ENCODE data around the gene SPG11. TPM values are rescaled to one million over a fixed set of nuclear protein-coding genes. Genes with fewer than 3 reads are reported as not detected.
A peak's percentile ranks its signal among the peaks of the same experiment; 100 is the strongest.

The SPG11 gene
- total and polyA plus RNA-seq, 9 of the 15 experiments (the other 6 are each of a cell fraction or from before 2014, with no cell fraction given) = 23.3 to 71.2 (median 45.6) TPM

DNA sequence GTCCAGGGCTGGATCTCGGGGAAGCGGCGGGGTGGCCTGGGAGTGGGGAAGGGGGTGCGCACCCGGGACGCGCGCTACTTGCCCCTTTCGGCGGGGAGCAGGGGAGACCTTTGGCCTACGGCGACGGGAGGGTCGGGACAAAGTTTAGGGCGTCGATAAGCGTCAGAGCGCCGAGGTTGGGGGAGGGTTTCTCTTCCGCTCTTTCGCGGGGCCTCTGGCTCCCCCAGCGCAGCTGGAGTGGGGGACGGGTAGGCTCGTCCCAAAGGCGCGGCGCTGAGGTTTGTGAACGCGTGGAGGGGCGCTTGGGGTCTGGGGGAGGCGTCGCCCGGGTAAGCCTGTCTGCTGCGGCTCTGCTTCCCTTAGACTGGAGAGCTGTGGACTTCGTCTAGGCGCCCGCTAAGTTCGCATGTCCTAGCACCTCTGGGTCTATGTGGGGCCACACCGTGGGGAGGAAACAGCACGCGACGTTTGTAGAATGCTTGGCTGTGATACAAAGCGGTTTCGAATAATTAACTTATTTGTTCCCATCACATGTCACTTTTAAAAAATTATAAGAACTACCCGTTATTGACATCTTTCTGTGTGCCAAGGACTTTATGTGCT lies 48.4 kb upstream of the SPG11 start (continued):
- TF ChIP-seq, protein P1, sequence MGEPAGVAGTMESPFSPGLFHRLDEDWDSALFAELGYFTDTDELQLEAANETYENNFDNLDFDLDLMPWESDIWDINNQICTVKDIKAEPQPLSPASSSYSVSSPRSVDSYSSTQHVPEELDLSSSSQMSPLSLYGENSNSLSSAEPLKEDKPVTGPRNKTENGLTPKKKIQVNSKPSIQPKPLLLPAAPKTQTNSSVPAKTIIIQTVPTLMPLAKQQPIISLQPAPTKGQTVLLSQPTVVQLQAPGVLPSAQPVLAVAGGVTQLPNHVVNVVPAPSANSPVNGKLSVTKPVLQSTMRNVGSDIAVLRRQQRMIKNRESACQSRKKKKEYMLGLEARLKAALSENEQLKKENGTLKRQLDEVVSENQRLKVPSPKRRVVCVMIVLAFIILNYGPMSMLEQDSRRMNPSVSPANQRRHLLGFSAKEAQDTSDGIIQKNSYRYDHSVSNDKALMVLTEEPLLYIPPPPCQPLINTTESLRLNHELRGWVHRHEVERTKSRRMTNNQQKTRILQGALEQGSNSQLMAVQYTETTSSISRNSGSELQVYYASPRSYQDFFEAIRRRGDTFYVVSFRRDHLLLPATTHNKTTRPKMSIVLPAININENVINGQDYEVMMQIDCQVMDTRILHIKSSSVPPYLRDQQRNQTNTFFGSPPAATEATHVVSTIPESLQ (CRISPR knock-in tag; IDR thresholded peaks at IDR 0.05) = no peak
- no peak for TF ChIP-seq SMARCE1 (IDR thresholded peaks at IDR 0.05)
- peak; percentile 93 for TF ChIP-seq POLR2G (IDR thresholded peaks at IDR 0.05; ENCODE audit: low read depth, low read length)
- TF ChIP-seq CCAR2 (IDR thresholded peaks at IDR 0.05; ENCODE audit: low read depth, low read length) = no peak
- no peak for TF ChIP-seq ZNF165 (CRISPR knock-in tag; IDR thresholded peaks at IDR 0.05; ENCODE audit: borderline replicate concordance)
- TF ChIP-seq, protein P2, sequence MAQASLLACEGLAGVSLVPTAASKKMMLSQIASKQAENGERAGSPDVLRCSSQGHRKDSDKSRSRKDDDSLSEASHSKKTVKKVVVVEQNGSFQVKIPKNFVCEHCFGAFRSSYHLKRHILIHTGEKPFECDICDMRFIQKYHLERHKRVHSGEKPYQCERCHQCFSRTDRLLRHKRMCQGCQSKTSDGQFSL (CRISPR knock-in tag; IDR thresholded peaks at IDR 0.05) = no peak
- TF ChIP-seq, protein P2 (tag; IDR thresholded peaks at IDR 0.05) = no peak; a peak in 1 of 4 replicates
- peak; percentile 47 for TF ChIP-seq BRD9 (IDR thresholded peaks at IDR 0.05; ENCODE audit: low read depth, partially characterized antibody)
- no peak for TF ChIP-seq ZNF217 (CRISPR knock-in tag; IDR thresholded peaks at IDR 0.05)
- no peak for TF ChIP-seq KHSRP (IDR thresholded peaks at IDR 0.05)
- peak; percentile 54 to 59; a peak in 1 of 4 replicates for TF ChIP-seq HDAC1 (IDR thresholded peaks at IDR 0.05)
- TF ChIP-seq, protein P3, sequence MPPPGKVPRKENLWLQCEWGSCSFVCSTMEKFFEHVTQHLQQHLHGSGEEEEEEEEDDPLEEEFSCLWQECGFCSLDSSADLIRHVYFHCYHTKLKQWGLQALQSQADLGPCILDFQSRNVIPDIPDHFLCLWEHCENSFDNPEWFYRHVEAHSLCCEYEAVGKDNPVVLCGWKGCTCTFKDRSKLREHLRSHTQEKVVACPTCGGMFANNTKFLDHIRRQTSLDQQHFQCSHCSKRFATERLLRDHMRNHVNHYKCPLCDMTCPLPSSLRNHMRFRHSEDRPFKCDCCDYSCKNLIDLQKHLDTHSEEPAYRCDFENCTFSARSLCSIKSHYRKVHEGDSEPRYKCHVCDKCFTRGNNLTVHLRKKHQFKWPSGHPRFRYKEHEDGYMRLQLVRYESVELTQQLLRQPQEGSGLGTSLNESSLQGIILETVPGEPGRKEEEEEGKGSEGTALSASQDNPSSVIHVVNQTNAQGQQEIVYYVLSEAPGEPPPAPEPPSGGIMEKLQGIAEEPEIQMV (tag; conservative IDR thresholded peaks at IDR 0.05; ENCODE audit: low read depth) = no peak
- no peak for TF ChIP-seq SLC30A9 (CRISPR knock-in tag; IDR thresholded peaks at IDR 0.05)
- TF ChIP-seq, protein P4, sequence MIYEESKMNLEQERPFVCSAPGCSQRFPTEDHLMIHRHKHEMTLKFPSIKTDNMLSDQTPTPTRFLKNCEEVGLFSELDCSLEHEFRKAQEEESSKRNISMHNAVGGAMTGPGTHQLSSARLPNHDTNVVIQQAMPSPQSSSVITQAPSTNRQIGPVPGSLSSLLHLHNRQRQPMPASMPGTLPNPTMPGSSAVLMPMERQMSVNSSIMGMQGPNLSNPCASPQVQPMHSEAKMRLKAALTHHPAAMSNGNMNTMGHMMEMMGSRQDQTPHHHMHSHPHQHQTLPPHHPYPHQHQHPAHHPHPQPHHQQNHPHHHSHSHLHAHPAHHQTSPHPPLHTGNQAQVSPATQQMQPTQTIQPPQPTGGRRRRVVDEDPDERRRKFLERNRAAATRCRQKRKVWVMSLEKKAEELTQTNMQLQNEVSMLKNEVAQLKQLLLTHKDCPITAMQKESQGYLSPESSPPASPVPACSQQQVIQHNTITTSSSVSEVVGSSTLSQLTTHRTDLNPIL (CRISPR knock-in tag; IDR thresholded peaks at IDR 0.05) = no peak
- 0 out of 2 replicates have a peak, but pooled peaks have one; percentile 4 for TF ChIP-seq RB1 (IDR thresholded peaks at IDR 0.05; ENCODE audit: low read depth)
- TF ChIP-seq, protein P5, sequence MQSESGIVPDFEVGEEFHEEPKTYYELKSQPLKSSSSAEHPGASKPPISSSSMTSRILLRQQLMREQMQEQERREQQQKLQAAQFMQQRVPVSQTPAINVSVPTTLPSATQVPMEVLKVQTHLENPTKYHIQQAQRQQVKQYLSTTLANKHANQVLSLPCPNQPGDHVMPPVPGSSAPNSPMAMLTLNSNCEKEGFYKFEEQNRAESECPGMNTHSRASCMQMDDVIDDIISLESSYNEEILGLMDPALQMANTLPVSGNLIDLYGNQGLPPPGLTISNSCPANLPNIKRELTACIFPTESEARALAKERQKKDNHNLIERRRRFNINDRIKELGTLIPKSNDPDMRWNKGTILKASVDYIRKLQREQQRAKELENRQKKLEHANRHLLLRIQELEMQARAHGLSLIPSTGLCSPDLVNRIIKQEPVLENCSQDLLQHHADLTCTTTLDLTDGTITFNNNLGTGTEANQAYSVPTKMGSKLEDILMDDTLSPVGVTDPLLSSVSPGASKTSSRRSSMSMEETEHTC (IDR thresholded peaks at IDR 0.05) = no peak
- TF ChIP-seq EGR1 (conservative IDR thresholded peaks at IDR 0.05) = no peak
- TF ChIP-seq SREBF2 (CRISPR knock-in tag; IDR thresholded peaks at IDR 0.05) = no peak
- TF ChIP-seq CAMTA2 (CRISPR knock-in tag; conservative IDR thresholded peaks at IDR 0.05) = no peak
- TF ChIP-seq, protein P6, sequence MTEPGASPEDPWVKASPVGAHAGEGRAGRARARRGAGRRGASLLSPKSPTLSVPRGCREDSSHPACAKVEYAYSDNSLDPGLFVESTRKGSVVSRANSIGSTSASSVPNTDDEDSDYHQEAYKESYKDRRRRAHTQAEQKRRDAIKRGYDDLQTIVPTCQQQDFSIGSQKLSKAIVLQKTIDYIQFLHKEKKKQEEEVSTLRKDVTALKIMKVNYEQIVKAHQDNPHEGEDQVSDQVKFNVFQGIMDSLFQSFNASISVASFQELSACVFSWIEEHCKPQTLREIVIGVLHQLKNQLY (CRISPR knock-in tag; conservative IDR thresholded peaks at IDR 0.05) = no peak

All from K562 (cell line).